ENCODE measurements around the gene EFCAB6.

EFCAB6 gene

GRCh38 chr22:43490311-43490710, 321.8 kb downstream of the EFCAB6 start:
- DNase-seq: no peak

DNA sequence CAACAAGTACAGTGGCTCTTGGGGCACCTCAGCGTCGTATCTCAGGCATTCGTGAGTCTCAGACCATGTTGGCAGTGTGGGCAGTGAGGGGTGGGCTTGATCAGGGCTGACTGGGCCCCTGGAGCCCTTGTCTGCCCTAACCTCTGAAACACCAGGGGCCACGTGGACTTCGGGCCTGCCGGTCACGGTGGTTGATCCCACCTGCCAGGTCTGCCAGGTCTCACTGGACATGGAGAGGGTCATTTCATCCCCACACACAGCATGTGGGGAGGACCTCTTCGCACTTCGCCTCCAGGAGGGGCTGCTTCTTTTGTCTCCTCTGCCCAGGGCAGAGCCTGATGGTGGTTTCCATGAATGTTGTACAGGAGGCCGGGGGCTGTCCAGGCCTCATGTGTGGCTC, 323.2 kb downstream of the EFCAB6 start:
- DNase-seq: no peak

- no peak for DNase-seq
These were observed 323.9 kb downstream of the EFCAB6 start for GRCh38 chr22:43488031-43488866.

DNA sequence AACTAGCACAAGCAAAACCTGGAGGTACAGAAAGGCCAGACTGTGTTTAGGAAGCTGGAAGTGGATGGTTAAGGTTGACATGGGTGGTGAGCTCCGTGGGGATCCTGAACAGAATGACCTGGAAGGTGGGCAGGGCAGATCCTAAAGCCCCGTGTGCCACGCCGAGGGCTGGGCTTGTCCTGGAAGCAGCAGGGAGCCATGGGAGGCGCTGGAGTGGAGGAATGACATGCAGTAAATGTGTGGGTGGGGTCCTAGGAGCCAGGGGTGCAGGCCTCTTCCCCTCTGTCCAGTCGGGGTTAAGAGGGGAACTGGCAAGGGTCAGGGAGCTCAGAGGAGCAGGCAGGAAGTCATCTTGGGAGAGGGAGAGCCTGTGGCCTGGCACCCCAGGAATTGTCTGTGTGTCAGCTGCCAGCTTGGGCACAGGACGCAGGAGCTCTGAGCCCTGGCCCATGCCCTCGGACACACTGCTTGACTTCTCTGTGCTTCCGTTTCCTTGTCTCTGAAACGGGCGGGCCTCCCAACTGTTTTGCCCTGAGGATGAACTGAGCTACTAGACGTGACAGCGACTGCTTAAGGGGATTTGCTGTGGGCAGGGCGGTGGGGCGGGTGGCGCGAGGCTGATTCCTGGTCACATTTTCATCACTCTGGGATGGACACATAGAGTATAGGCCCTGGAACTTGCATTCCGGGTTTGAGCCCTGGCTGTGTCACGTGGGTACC, 324.6 kb downstream of the EFCAB6 start:
- no peak for DNase-seq

GRCh38 chr22:43485502-43486089, 326.5 kb downstream of the EFCAB6 start:
- no peak for DNase-seq

GRCh38 chr22:43484227-43484626, 327.9 kb downstream of the EFCAB6 start:
- no peak for DNase-seq

- DNase-seq: no peak
These were observed 328.4 kb downstream of the EFCAB6 start for GRCh38 chr22:43483669-43484068.

DNA sequence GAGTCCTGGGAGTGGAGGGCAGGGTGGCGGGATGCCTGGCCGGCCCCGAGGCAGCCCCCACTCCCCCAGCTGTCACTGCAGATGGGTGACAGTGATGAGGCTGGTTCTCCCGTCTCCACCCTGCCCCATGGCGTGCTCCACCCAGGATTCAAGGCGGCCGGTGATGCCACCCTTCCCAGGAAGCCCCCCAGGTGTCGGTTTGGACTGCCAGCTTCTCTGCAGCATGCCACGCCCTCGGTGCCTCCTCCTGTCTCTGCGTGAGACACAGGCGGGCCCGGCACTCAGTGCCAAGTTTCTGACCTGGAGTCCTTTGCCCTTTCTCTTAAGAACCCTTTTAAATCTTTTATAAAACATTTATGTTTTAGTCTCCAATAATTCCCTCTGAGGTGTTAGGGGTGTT, 328.8 kb downstream of the EFCAB6 start:
- DNase-seq: no peak

GRCh38 chr22:43482318-43482625, 329.8 kb downstream of the EFCAB6 start:
- no peak for DNase-seq

GRCh38 chr22:43481568-43482317, 330.4 kb downstream of the EFCAB6 start:
- peak; percentile 63 for DNase-seq

GRCh38 chr22:43479962-43480361, 332.1 kb downstream of the EFCAB6 start:
- DNase-seq: no peak

DNA sequence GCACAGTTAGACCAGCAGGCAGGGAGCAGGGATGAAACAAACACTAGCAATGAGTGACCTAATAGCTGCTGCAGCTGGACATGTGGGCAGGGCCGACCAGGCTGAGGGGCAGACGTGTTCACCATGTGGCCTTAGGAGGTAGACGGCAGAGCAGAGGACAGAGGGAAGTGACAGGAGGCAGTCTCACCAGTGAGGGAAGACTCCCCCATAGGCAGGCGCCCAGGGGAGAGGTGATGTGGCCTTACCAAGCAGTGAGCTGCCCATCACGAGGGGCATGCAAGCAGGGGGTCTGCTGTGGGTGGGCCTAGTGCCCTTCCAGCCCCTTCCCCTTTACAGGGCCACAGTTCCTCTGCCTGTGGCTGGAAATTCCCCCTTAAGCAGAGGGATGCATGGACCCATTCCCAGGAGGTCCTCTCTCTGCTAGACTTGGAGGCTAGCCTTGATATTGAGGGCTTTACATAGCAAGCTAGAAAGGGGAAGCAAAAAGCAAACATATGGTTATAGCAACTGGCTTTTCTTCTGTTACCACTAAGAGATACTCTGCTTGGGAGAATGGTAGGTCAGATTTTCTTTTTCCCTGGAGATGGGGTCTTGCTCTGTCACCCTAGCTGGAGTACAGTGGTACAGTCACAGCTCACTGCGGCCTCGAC, 332.7 kb downstream of the EFCAB6 start:
- DNase-seq: no peak

Measured in NCI-H446 treated with DMSO at 0.1 percent for 48 hours (cell line).